Mononuclear cell (primary cell): ENCODE measurements around the gene FGFR2. TPM values are rescaled to one million over a fixed set of nuclear protein-coding genes. Genes with fewer than 3 reads are reported as not detected.

Experiments
- H3K27me3 ChIP-seq: 2 replicates; pipeline ENCODE4 v1.6.0; 2011; ENCODE audit warnings: low read length, control low read depth; ENCODE audit not compliant: insufficient read depth
- H3K4me1 ChIP-seq: 2 replicates; pipeline ENCODE4 v1.5.1; 2011; ENCODE audit warnings: mild to moderate bottlenecking, low read length, control low read depth; ENCODE audit not compliant: insufficient read depth
- H3K4me3 ChIP-seq: 2 replicates; pipeline ENCODE4 v1.5.1; 2011; ENCODE audit warnings: mild to moderate bottlenecking, low read length, moderate library complexity
- H3K9me3 ChIP-seq: 2 replicates; pipeline ENCODE4 v1.5.1; 2011; ENCODE audit warnings: low read depth, mild to moderate bottlenecking, control low read depth, low read length
- total RNA-seq: library from RNA; depleted of rRNA; stranded (reverse); fragments of >200 nt; gene quantifications from one replicate; pipeline ENCODE4 v1.2.3, GENCODE V29; 2012

Gene FGFR2
- total RNA-seq, 1 donor: not detected

GRCh38 chr10:121580276-121581116 lies 17.7 kb downstream of the FGFR2 start:
- Histone ChIP-seq H3K4me3 (no peak overlapping the region), H3K4me1 (no peaks in the 10 kb centered on the region), H3K27me3 (no peaks in the 10 kb centered on the region), H3K9me3 (no peaks in the 10 kb centered on the region)

GRCh38 chr10:121579656-121580055 lies 18.6 kb downstream of the FGFR2 start:
- no peaks in the 10 kb centered on the region for H3K27me3 ChIP-seq
- H3K4me1 ChIP-seq: no peaks in the 10 kb centered on the region
- no peak overlapping the region for H3K4me3 ChIP-seq
- no peaks in the 10 kb centered on the region for H3K9me3 ChIP-seq

- no peaks in the 10 kb centered on the region for H3K9me3 ChIP-seq
- no peak overlapping the region for H3K4me3 ChIP-seq
- no peaks in the 10 kb centered on the region for H3K27me3 ChIP-seq
- no peaks in the 10 kb centered on the region for H3K4me1 ChIP-seq
These were observed 19.3 kb downstream of the FGFR2 start for GRCh38 chr10:121578965-121579364.

- Histone ChIP-seq H3K27me3 (no peaks in the 10 kb centered on the region), H3K4me1 (no peaks in the 10 kb centered on the region), H3K4me3 (no peak overlapping the region), H3K9me3 (no peaks in the 10 kb centered on the region)
These were observed 19.9 kb downstream of the FGFR2 start for GRCh38 chr10:121578298-121578697.

- H3K9me3 ChIP-seq: no peaks in the 10 kb centered on the region
- no peaks in the 10 kb centered on the region for H3K27me3 ChIP-seq
- no peaks in the 10 kb centered on the region for H3K4me1 ChIP-seq
- no peak overlapping the region for H3K4me3 ChIP-seq
These were observed 20.7 kb downstream of the FGFR2 start for GRCh38 chr10:121577568-121577967.

GRCh38 chr10:121576139-121576538 lies 22.1 kb downstream of the FGFR2 start:
- Histone ChIP-seq H3K27me3 (no peaks in the 10 kb centered on the region), H3K4me1 (no peaks in the 10 kb centered on the region), H3K4me3 (no peak overlapping the region), H3K9me3 (no peaks in the 10 kb centered on the region)

GRCh38 chr10:121574519-121575166 lies 23.6 kb downstream of the FGFR2 start:
- H3K4me3 ChIP-seq: no peak overlapping the region
- H3K27me3 ChIP-seq: no peaks in the 10 kb centered on the region
- no peaks in the 10 kb centered on the region for H3K4me1 ChIP-seq
- H3K9me3 ChIP-seq: no peaks in the 10 kb centered on the region

GRCh38 chr10:121573538-121573941 lies 24.7 kb downstream of the FGFR2 start:
- no peak overlapping the region for H3K4me3 ChIP-seq
- H3K9me3 ChIP-seq: no peaks in the 10 kb centered on the region
- H3K4me1 ChIP-seq: no peaks in the 10 kb centered on the region
- no peaks in the 10 kb centered on the region for H3K27me3 ChIP-seq

GRCh38 chr10:121572859-121573537 lies 25.2 kb downstream of the FGFR2 start:
- no peak overlapping the region for H3K4me3 ChIP-seq
- H3K4me1 ChIP-seq: no peaks in the 10 kb centered on the region
- no peaks in the 10 kb centered on the region for H3K27me3 ChIP-seq
- no peaks in the 10 kb centered on the region for H3K9me3 ChIP-seq

- no peaks in the 10 kb centered on the region for H3K27me3 ChIP-seq
- no peak overlapping the region for H3K4me3 ChIP-seq
- no peaks in the 10 kb centered on the region for H3K4me1 ChIP-seq
- no peaks in the 10 kb centered on the region for H3K9me3 ChIP-seq
These were observed 27.9 kb downstream of the FGFR2 start for GRCh38 chr10:121570315-121570714.

- Histone ChIP-seq H3K4me1 (no peaks in the 10 kb centered on the region), H3K27me3 (no peaks in the 10 kb centered on the region), H3K4me3 (no peak overlapping the region), H3K9me3 (no peaks in the 10 kb centered on the region)
These were observed 30.0 kb downstream of the FGFR2 start for GRCh38 chr10:121568275-121568674.

- H3K27me3 ChIP-seq: no peaks in the 10 kb centered on the region
- no peaks in the 10 kb centered on the region for H3K4me1 ChIP-seq
- H3K9me3 ChIP-seq: no peaks in the 10 kb centered on the region
- H3K4me3 ChIP-seq: no peak overlapping the region
These were observed 30.7 kb downstream of the FGFR2 start for GRCh38 chr10:121567569-121567968.

GRCh38 chr10:121566755-121567154 lies 31.5 kb downstream of the FGFR2 start:
- H3K4me1 ChIP-seq: no peaks in the 10 kb centered on the region
- H3K27me3 ChIP-seq: no peaks in the 10 kb centered on the region
- no peak overlapping the region for H3K4me3 ChIP-seq
- H3K9me3 ChIP-seq: no peaks in the 10 kb centered on the region

GRCh38 chr10:121559326-121560026 lies 38.8 kb downstream of the FGFR2 start:
- Histone ChIP-seq H3K27me3 (no peaks in the 10 kb centered on the region), H3K4me3 (no peak overlapping the region), H3K4me1 (no peaks in the 10 kb centered on the region), H3K9me3 (no peaks in the 10 kb centered on the region)

- Histone ChIP-seq H3K4me3 (no peak overlapping the region), H3K9me3 (no peaks in the 10 kb centered on the region), H3K27me3 (no peaks in the 10 kb centered on the region)
These were observed 40.0 kb downstream of the FGFR2 start for GRCh38 chr10:121558238-121558637.

More at GRCh38 chr10:121558238-121558637, 40.0 kb downstream of the FGFR2 start:
- no peaks in the 10 kb centered on the region for H3K4me1 ChIP-seq
